Neural crest cell (in vitro differentiated cells): Measurements from ENCODE around the gene GPR39. TPM values are rescaled to one million over a fixed set of nuclear protein-coding genes. Genes with fewer than 3 reads are reported as not detected.
"Not testable (repeated sequence)": the region's sequence is repeated elsewhere in the genome, so short reads cannot be mapped to it uniquely, and the experiment has no call there.

Experiments used
- DNase-seq: peaks from one replicate; pipeline ENCODE4 v3.0.0; 2021; ENCODE audit warnings: low read depth, mixed read lengths, low spot score
- H3K27ac Mint-ChIP-seq: one replicate; pipeline ENCODE4 v1.8.0; 2021; ENCODE audit warnings: mild to moderate bottlenecking, mixed read lengths; ENCODE audit not compliant: unreplicated experiment
- H3K27me3 Mint-ChIP-seq: 2 replicates; pipeline ENCODE4 v1.8.0; 2021; ENCODE audit warnings: low read depth, mild to moderate bottlenecking, mixed read lengths
- H3K36me3 Mint-ChIP-seq: 2 replicates; pipeline ENCODE4 v1.8.0; 2021; ENCODE audit warnings: low read depth, mild to moderate bottlenecking, mixed read lengths
- H3K4me1 Mint-ChIP-seq: 2 replicates; pipeline ENCODE4 v1.8.0; 2021; ENCODE audit warnings: mixed read lengths
- H3K4me3 Mint-ChIP-seq: one replicate; pipeline ENCODE4 v1.8.0; 2021; ENCODE audit warnings: mild to moderate bottlenecking, mixed read lengths
- H3K9me3 Mint-ChIP-seq: 2 replicates; pipeline ENCODE4 v1.8.0; 2021; ENCODE audit warnings: mixed read lengths
- CTCF ChIP-seq: fragments of 200-600 bp; sonication (generic); conservative IDR thresholded peaks from 2 replicates; pipeline ENCODE4 v1.5.0; 2021; ENCODE audit warnings: antibody characterized with exemption, mild to moderate bottlenecking
- total RNA-seq: library from RNA; stranded (reverse); gene quantifications from 2 replicates; pipeline ENCODE4 v1.2.1, GENCODE V29; 2021

Gene GPR39
- total RNA-seq, 1 donor from 2014 or later = 0.35 TPM

- no peak overlapping the region for H3K27ac Mint-ChIP-seq
- no peak for TF ChIP-seq CTCF
- peaks cover 3% of the 10 kb centered on the region for H3K27me3 Mint-ChIP-seq
- peaks cover 7% of the 10 kb centered on the region for H3K9me3 Mint-ChIP-seq
- H3K4me3 Mint-ChIP-seq = no peak overlapping the region
- peaks cover 6% of the 10 kb centered on the region for H3K4me1 Mint-ChIP-seq
- DNase-seq = no peak
- no peaks in the 10 kb centered on the region for H3K36me3 Mint-ChIP-seq
Observed at GRCh38 chr2:132387126-132387525, 29.5 kb upstream of the GPR39 start.

- no peak overlapping the region for H3K27ac Mint-ChIP-seq
- H3K4me1 Mint-ChIP-seq = peaks cover 10% of the 10 kb centered on the region
- H3K4me3 Mint-ChIP-seq = no peak overlapping the region
- DNase-seq = no peak
- peaks cover 7% of the 10 kb centered on the region for H3K9me3 Mint-ChIP-seq
- H3K36me3 Mint-ChIP-seq = no peaks in the 10 kb centered on the region
- peaks cover 3% of the 10 kb centered on the region for H3K27me3 Mint-ChIP-seq
- TF ChIP-seq CTCF = no peak
Observed at GRCh38 chr2:132390076-132390475, 26.5 kb upstream of the GPR39 start.

- peaks cover 9% of the 10 kb centered on the region for H3K9me3 Mint-ChIP-seq
- peaks cover 10% of the 10 kb centered on the region for H3K4me1 Mint-ChIP-seq
- DNase-seq = no peak
- no peak for TF ChIP-seq CTCF
- no peak overlapping the region for H3K27ac Mint-ChIP-seq
- no peak overlapping the region for H3K4me3 Mint-ChIP-seq
- H3K36me3 Mint-ChIP-seq = no peaks in the 10 kb centered on the region
- peaks cover 4% of the 10 kb centered on the region for H3K27me3 Mint-ChIP-seq
Observed at GRCh38 chr2:132391378-132391777, 25.2 kb upstream of the GPR39 start.

GRCh38 chr2:132392221-132392620 lies 24.4 kb upstream of the GPR39 start:
- Mint-ChIP-seq H3K27ac (no peak overlapping the region), H3K36me3 (no peaks in the 10 kb centered on the region), H3K27me3 (peaks cover 7% of the 10 kb centered on the region), H3K9me3 (peaks cover 9% of the 10 kb centered on the region), H3K4me3 (no peak overlapping the region), H3K4me1 (peaks cover 10% of the 10 kb centered on the region)
- DNase-seq = no peak
- no peak for TF ChIP-seq CTCF

- Mint-ChIP-seq H3K4me1 (peaks cover 10% of the 10 kb centered on the region), H3K4me3 (no peak overlapping the region), H3K36me3 (no peaks in the 10 kb centered on the region), H3K27me3 (peaks cover 7% of the 10 kb centered on the region), H3K9me3 (peaks cover 7% of the 10 kb centered on the region), H3K27ac (no peak overlapping the region)
- no peak for DNase-seq
- no peak for TF ChIP-seq CTCF
Observed at GRCh38 chr2:132392879-132393278, 23.7 kb upstream of the GPR39 start.

- not testable (repeated sequence) for H3K27me3 Mint-ChIP-seq, H3K9me3 Mint-ChIP-seq, H3K4me1 Mint-ChIP-seq, H3K4me3 Mint-ChIP-seq, DNase-seq, H3K27ac Mint-ChIP-seq, H3K36me3 Mint-ChIP-seq
Observed at GRCh38 chr2:132397042-132397441, 19.6 kb upstream of the GPR39 start.
